ENCODE data around the gene TGM5.

The TGM5 gene

DNA sequence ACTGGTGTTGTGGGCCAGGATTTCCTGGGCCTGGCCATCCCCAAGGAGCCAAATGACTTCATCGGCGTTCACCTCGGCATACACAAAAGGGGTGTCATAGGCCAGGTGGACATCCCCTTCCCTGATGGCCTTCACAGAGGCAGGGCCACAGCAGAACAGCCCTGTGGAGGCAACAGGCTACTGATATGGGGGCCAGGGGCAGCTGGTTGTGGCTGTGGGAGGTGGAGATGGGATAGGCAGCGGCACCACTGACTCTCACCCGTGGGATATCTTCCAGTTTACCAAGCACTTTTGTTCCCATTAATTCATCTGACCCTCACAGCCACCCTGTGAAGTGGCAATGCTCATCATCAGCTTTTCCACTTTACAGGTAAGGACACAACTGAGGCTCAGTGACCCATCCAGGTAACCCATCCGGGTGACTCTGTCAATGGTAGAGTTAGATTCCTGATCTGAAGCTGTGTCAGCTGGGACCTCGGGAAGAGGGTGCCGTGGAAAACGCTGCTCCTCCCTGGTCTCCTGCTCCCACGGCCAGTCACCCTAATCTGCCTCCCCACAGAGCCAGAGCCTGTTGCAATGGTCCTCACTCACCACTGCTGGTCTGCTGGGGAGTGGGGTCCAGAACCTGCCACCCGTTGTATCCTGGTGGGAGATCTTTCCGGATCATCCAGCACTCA lies 15.3 kb upstream of the TGM5 start:
- no peak for DNase-seq (ENCODE audit: low read depth)
- TF ChIP-seq CTCF (IDR thresholded peaks at IDR 0.05; ENCODE audit: low read depth, low read length, missing control alignments): no peak
- no peak overlapping the region for H3K4me3 ChIP-seq (ENCODE audit: low read depth, low read length)

GRCh38 chr15:43280996-43281395 lies 14.3 kb upstream of the TGM5 start:
- DNase-seq (ENCODE audit: low read depth): no peak
- no peak overlapping the region for H3K4me3 ChIP-seq (ENCODE audit: low read depth, low read length)
- no peak for TF ChIP-seq CTCF (IDR thresholded peaks at IDR 0.05; ENCODE audit: low read depth, low read length, missing control alignments)

DNA sequence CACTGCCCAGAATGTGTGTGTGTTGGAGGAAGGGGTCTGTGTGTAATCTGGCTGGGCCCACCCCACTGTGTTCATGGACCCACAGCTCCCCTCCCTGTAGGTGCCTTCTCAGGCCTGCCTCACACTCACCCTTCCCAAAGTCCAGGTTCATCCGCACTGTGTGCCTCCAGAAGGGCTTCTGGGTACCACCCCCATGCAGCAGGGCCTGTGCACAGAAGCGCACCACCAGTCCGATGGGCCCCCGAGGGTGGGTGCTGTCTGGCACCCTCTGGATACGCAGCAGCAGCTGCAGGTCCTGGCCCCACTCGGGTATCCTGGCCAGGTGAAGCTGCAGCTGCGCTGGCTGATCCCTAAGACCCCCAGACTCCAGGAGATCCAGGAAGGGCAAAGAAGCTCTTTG lies 12.8 kb upstream of the TGM5 start:
- no peak for TF ChIP-seq CTCF (IDR thresholded peaks at IDR 0.05; ENCODE audit: low read depth, low read length, missing control alignments)
- no peak overlapping the region for H3K4me3 ChIP-seq (ENCODE audit: low read depth, low read length)
- no peak for DNase-seq (ENCODE audit: low read depth)

DNA sequence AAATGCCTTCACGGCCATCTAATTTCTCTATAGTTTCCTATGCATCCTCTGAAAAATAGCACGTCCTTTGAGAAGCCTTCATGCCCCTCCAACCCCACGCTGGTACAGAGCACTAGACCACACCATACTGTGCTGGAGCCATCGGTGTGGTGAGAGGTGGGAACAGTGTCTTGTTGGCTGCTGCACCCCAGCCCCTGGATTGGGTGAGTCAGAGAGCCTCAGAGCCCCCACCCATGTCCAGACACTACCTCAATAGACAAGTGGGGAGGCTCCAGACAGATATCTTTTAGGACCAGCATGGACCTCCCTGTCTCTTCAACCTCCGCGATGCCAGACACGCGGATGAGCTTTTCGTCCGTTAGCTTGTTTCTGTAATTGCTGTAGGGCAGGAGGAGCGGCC lies 12.1 kb upstream of the TGM5 start:
- no peak for TF ChIP-seq CTCF (IDR thresholded peaks at IDR 0.05; ENCODE audit: low read depth, low read length, missing control alignments)
- H3K4me3 ChIP-seq (ENCODE audit: low read depth, low read length): no peak overlapping the region

GRCh38 chr15:43277901-43278300 lies 11.2 kb upstream of the TGM5 start:
- no peak for DNase-seq (ENCODE audit: low read depth)
- no peak overlapping the region for H3K4me3 ChIP-seq (ENCODE audit: low read depth, low read length)
- no peak for TF ChIP-seq CTCF (IDR thresholded peaks at IDR 0.05; ENCODE audit: low read depth, low read length, missing control alignments)

More for the DNA sequence above, 12.1 kb upstream of the TGM5 start:
- DNase-seq (ENCODE audit: low read depth): no peak

DNA sequence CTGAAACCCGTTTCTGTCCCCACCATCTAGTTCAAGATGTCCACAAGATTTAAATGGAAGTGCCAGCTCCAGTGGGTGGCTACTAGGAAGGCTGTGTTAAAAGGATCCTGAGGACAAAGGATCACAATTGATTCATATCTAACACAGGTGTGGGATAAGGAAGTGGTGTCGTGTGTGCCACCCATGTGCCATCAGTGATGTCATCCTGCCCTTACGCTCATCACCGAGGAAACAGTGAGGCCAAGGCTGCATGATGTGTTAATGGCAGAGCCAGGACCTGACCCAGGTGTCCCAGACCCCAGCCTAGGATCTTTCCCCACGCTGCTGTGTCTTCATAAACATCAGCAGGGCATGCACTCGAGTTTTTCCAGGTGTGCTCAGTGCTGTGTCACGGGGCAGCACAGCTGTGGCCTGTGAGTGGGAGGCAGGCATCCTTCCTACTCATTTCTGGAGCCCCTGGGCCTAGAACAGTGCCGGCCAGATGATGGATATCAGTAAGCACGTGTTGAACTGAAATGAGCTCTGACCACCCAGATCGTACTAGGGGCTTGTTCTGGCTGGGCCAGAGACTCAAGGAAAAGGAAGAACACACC lies 10.6 kb upstream of the TGM5 start:
- no peak for DNase-seq (ENCODE audit: low read depth)
- no peak for TF ChIP-seq CTCF (IDR thresholded peaks at IDR 0.05; ENCODE audit: low read depth, low read length, missing control alignments)
- no peak overlapping the region for H3K4me3 ChIP-seq (ENCODE audit: low read depth, low read length)
